Esophagus squamous epithelium (tissue), 4 donors: ENCODE results near the gene IL1RAPL1.

Source experiments
- POLR2A ChIP-seq, 4 donors: fragments of 450-650 bp; IDR thresholded peaks; one replicate each; pipeline ENCODE4 v1.6.1; 2017; ENCODE audit warnings: antibody characterized with exemption in 4 of 4, mild to moderate bottlenecking in 4 of 4, moderate library complexity in 3 of 4
- TF ChIP-seq, protein P1 (sequence below), 6 experiments: fragments of 450-650 bp in 4 of 6; fragments of 200-600 bp in 2 of 6; sonication (generic) in 2 of 6; IDR thresholded peaks; one replicate each; pipeline ENCODE4 v1.5.1; 2016 to 2019; ENCODE audit warnings: antibody characterized with exemption in 6 of 6, mild to moderate bottlenecking in 4 of 6, moderate library complexity in 4 of 6

- no peak for TF ChIP-seq POLR2A (IDR thresholded peaks at IDR 0.05)
- TF ChIP-seq, protein P1, sequence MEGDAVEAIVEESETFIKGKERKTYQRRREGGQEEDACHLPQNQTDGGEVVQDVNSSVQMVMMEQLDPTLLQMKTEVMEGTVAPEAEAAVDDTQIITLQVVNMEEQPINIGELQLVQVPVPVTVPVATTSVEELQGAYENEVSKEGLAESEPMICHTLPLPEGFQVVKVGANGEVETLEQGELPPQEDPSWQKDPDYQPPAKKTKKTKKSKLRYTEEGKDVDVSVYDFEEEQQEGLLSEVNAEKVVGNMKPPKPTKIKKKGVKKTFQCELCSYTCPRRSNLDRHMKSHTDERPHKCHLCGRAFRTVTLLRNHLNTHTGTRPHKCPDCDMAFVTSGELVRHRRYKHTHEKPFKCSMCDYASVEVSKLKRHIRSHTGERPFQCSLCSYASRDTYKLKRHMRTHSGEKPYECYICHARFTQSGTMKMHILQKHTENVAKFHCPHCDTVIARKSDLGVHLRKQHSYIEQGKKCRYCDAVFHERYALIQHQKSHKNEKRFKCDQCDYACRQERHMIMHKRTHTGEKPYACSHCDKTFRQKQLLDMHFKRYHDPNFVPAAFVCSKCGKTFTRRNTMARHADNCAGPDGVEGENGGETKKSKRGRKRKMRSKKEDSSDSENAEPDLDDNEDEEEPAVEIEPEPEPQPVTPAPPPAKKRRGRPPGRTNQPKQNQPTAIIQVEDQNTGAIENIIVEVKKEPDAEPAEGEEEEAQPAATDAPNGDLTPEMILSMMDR (IDR thresholded peaks at IDR 0.05), result no peak
Measured at GRCh38 chrX:28585767-28586166, 1.5 kb upstream of the IL1RAPL1 start.
